GM03348 (cell line): ENCODE measurements around the gene IL25.
A peak's percentile ranks its signal among the peaks of the same experiment; 100 is the strongest.
"Not testable (repeated sequence)": the region's sequence is repeated elsewhere in the genome, so short reads cannot be mapped to it uniquely, and the experiment has no call there.

ENCODE experiments used
- DNase-seq: peaks from one replicate; pipeline ENCODE4 v3.0.0; 2012; ENCODE audit warnings: low spot score

IL25 gene

GRCh38 chr14:23372509-23372908 lies at the start of gene IL25:
TSS of gene IL25 (plus strand) at chr14:23372809.
- DNase-seq = no peak

- no peak for DNase-seq
Observed at GRCh38 chr14:23323838-23324454, 48.7 kb upstream of the IL25 start.

- DNase-seq = no peak
Observed at GRCh38 chr14:23324455-23324846, 48.2 kb upstream of the IL25 start.

- DNase-seq = no peak
Observed at GRCh38 chr14:23324993-23325392, 47.6 kb upstream of the IL25 start.

DNA sequence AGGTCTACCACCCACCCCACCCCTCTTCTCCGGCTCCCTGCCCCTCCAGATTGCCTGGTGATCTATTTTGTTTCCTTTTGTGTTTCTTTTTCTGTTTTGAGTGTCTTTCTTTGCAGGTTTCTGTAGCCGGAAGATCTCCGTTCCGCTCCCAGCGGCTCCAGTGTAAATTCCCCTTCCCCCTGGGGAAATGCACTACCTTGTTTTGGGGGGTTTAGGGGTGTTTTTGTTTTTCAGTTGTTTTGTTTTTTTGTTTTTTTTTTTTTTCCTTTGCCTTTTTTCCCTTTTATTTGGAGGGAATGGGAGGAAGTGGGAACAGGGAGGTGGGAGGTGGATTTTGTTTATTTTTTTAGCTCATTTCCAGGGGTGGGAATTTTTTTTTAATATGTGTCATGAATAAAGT lies 46.9 kb upstream of the IL25 start:
- not testable (repeated sequence) for DNase-seq

DNA sequence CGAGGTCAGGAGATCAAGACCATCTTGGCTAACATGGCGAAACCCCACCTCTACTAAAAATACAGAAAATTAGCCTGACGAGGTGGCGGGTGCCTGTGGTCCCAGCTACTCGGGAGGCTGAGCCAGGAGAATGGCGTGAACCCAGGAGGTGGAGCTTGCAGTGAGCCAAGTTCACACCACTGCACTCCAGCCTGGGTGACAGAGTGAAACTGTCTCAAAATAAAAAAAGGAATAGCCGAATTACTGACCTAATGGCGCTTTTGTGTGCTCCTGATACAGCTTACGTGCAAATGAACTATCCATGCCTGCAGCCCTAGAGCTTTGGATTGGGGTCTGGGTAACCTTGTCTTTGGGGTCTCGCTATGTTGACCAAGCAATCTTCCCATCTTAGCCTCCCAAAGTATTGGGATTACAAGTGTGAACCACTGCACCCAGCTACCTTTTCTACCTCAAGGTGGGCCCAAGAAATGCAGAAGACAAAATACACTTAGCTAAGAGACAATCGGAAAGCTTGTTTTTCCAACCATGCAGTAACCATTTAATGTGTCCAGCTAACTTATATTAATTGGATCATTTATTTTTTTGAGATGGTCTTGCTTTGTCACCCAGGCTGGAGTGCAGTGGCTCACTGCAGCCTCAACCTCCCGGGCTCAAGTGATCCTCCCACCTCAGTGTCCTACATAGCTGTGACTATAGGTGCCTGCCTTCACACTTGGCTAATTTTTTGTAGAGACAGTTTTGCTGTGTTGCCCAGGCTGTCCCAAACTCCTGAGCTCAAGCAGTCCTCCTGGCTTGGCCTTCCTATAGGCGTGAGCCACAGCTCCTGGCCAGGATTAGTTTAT lies 45.9 kb upstream of the IL25 start:
- no peak for DNase-seq

- peak; percentile 86 for DNase-seq
Observed at GRCh38 chr14:23327947-23328744, 44.5 kb upstream of the IL25 start.

DNA sequence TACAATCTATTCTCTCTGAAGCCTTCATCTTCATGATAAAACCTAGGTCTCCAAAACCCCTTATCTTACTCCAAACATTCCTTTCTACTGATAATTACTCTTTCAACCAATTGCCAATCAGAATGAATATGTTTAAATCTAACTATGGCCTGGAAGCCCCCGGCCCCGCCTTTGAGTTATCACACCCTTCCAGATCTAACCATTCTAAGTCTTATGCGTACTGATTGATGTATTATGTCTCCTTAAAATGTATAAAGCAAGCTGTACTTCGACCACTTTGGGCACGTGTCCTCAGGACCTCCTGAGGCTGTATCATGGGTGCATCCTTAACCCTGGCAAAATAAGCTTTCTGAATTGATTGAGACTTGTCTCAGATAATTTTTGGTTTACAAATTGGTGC lies 37.0 kb upstream of the IL25 start:
- no peak for DNase-seq

- no peak for DNase-seq
Observed at GRCh38 chr14:23339506-23340268, 32.9 kb upstream of the IL25 start.

DNA sequence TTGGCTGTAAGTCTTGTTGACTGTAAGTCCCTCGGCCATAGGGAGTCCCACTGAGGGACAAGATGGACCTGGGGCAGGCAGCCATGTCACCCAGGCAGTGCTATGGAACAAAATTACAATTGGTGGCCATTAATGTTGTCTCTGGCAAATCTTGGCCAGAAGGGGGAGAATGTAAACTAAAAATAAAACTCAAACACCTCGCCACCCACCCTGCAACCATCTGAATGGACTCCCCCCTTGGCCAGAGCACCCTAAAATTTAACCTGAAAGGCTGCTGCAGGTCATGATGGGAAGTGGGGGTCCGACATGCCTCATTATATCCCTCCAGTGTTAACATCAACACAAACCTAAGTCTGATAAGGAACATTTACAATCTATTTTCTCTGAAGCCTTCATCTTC lies 28.1 kb upstream of the IL25 start:
- DNase-seq = no peak

DNA sequence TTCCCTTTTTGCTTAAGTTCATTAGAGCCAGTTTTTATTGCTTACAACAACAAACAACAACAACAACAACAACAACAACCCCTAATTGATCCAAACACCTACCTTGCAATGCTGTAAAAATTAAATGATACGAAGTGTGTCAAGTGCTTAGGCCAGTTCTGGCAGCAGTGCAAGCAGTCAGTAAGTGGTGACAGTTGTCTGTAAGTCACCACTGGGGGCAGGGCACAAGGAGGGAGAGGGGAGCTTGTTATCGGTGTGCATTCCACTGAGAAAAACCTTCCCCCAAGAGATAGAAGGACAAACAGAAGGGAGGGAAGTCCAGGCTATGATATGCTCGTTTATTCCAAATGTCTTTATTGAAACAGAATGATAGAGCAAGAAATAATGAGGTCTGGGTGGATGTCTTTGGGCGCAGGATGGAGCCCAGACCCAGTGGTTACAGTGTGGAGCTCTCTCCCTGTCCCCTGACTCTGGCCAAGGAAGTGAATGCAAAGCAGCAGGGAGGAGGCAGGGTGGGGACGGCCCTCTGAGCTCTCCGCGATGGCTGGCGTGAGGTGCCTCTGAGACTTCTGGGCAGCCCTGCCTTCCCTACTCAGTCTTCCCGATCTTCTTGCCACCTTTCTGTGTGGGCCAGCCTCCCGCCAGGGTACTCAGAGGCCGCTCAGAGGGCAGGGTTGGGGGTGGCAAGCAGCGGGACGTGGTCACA lies 26.5 kb upstream of the IL25 start:
- no peak for DNase-seq

- no peak for DNase-seq
Observed at GRCh38 chr14:23346693-23347405, 25.8 kb upstream of the IL25 start.

GRCh38 chr14:23347406-23348296 lies 25.0 kb upstream of the IL25 start:
- DNase-seq = no peak

DNA sequence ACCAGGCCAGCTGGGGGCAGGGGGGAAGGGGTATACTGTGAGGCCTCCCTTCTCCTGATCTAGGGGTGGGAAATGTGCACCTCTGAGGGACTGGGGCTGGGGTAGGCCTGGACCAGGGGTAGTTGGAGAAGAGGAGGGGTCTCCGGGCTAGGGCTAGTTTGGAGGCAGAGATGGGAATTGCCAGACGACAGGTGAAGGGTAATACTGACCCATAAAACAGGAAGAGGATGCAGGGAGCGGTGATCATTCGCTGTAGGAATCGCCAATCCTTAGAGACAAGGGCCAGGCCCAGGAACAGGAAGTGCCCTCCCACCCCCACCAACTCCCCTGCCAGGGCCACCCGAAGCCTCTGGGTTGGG lies 24.3 kb upstream of the IL25 start:
- no peak for DNase-seq

- no peak for DNase-seq
Observed at GRCh38 chr14:23349156-23349845, 23.3 kb upstream of the IL25 start.

DNA sequence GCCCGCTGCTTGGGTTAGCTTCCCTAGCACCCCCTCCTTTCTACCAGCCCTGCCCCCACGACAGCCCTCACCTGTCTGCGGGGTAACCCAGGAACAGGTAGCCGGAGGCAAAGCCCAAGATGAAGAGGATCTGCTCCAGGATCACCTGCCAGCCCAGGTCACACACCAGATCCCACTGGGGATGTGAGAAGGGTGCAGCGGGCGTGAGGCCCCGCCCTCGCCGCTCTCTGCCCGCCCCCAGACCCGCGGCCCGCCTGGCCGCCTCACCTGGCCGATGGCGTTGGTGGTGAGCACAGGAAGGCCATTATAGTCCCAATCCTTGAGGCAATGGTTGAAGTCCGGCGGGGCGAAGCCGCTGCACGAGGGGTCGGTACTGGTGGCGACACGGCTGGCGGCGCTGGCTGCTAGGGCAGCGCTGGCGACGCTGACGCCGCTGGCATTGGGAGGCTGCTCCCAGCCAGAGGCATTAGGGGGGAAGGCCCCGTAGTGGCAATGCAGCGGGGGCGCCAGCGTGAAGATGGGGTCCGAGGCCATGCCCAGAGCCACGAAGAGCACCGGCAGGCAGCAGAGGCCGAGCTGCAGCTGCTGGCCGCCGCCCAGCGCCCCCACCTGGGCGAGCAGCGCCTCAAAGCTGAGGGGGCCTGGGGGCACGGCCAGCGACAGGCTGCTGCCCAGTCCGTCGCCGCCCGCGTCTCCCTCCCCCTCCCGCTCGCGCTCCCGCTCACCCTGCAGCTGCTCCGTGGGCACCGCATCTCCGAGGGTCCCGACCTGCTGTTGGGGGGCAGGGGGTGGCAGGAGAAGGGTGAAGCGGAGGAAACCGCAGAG lies 20.7 kb upstream of the IL25 start:
- peak; percentile 46 for DNase-seq

DNA sequence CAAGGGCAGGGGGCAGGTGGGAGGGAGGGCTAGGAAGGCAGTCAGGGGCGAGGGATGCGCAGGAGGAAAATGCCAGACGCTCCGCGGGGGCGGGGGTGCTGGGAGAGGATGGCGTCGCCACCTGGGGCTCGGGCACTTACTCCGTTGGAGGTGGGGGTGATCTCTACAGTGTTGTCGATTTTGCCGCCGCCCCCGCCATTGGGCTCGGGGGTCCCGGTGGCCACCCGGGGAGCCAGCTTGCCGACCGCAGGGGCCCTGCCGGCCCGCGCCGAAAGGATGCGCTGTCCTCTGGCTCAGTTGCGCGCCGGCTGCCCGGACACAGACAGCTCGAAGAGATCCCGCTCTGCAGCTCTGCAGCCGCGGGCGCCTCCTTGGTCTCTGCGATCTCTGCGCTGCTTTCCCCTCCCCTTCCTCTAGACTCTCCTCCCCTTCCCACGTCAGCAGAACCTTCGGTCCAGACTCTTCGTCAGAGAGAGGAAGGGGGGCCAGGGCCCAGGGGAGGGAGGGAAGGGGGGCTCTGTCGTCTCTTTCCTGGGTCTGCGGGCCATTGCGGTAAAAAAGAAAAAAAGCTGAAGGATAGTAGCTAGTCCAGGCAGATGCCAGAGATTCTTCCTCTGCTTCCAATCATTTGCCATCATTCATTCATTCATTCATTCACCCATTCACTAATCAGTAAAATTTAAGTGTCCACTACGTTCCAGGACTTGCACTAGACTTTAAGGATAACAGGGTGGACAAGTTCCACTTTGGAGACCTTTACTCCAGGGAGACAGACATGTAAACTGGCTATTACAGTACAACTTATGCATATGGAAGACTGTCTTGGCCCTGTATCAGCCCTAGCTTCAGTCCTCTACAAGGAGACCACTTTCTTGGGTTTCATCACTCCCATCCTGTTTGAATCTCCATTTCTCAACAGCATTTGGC lies 19.8 kb upstream of the IL25 start, which contains the start of gene SLC22A17:
SLC22A17 (minus strand) TSS at position 382 of the 927 bp plus-strand sequence.
- peak; percentile 92 for DNase-seq
